NCI-H128 (cell line): Measurements from ENCODE around the gene ALPL.
"Not testable (repeated sequence)": the region's sequence is repeated elsewhere in the genome, so short reads cannot be mapped to it uniquely, and the experiment has no call there.

ENCODE experiments used
- DNase-seq: peaks from one replicate; lab custom pipeline; 2025; ENCODE audit not compliant: unreplicated experiment; lab: John Stamatoyannopoulos, UW

ALPL gene

GRCh38 chr1:21507511-21508270, 1.5 kb upstream of the ALPL start:
- no peak for DNase-seq

DNA sequence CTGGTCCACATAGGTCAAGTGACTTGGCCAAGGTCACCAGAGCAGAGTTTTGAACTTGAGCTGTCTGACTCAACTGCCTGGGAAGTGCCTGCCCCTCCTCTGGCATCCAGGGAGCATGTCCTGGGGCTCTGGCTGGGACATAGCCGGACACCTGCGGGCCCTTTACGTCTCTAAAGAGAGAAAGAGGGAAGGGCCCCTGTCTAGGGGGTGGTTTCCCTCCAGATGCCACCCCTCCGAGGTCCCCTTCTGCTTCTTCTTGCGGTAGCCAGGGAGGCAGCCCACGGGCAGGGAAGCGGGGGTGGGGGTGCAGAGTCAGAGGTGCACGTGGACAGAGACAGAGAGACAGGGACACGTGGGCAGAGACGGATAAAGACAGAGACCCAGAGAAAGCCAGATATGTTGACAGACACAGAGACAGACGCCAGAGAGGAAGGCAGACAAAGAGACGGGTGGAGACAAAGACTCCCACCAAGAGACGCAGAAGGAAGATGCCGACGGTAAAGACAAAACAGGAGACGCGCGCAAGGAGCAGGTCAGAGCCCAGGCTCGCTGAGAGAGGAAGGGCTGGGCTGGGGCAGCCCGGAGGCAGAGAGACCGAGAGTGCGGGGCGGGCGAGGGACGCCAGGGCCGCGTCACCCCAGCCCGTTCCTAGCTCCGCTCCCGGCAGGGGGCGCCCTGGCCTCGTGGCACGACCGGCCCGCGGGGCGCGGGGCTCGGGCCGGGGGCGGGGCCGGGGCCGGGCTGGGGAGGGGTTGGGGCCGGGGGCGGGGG, 458 bp upstream of the ALPL start:
- DNase-seq = no peak

DNA sequence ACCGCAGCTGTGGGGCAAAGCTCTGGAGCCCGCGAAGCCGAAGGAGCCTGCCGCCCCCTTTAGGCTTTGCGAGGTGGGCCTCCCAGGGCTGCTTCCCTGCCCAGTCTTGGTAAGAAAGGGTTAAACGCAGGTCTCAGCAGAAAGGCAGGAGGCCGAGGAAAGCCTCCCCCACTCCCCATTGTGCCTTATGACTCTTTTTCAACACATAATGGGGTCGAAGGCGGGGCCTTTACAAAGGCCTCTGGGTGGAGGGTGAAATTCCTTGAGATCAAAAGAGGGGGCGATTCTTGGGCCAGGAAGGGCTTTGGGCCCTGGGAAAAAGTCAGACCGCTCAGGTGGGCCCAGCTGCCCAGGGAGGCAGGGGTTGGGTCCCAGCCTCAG, 880 bp downstream of the ALPL start:
- no peak for DNase-seq

GRCh38 chr1:21510885-21511578, 1.8 kb downstream of the ALPL start:
- no peak for DNase-seq

- DNase-seq = no peak
Measured at GRCh38 chr1:21511579-21512522, 2.6 kb downstream of the ALPL start.

- DNase-seq = no peak
Measured at GRCh38 chr1:21514245-21514644, 5.0 kb downstream of the ALPL start.

- DNase-seq = no peak
Measured at GRCh38 chr1:21517161-21517589, 8.0 kb downstream of the ALPL start.

DNA sequence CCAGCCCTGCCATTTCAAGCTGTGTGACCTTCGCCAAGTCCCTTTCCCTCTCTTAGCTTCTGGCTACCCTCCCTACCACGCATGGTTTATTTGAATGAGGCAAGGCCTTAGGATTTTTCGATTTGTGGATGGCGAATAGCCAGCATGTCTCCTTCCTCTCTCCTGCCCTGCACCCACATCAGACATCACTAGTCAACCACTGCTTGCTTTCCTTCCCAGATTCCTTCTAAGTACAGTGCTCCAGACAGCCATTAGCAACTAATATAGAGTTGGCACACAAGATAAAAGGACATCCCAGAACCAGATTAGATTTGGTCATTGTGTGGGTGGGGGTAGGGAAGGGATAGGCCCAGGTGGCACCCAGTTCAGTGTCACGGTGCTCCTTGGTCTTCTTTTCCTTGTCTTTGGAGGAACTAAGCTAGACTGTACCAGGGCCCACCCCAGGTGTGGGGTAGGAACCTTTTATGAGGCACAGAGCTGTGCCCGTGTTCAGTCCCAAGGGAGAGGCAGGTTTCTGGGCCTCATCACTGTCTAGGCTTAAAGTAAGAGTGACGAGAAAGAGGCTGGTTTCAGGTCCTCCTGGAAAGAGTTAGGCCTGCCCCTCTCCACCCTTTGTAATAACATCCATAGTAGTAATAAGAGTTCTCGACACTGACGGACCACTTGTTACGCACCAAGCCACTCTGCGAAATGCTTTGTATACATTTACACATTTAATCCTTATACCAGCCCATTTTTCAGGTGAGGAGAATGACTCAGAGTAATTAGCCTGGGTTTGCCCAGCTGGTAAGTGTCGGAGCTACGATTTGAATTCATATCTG, 8.6 kb downstream of the ALPL start:
- DNase-seq = no peak

GRCh38 chr1:21518774-21519455, 9.7 kb downstream of the ALPL start:
- no peak for DNase-seq

DNA sequence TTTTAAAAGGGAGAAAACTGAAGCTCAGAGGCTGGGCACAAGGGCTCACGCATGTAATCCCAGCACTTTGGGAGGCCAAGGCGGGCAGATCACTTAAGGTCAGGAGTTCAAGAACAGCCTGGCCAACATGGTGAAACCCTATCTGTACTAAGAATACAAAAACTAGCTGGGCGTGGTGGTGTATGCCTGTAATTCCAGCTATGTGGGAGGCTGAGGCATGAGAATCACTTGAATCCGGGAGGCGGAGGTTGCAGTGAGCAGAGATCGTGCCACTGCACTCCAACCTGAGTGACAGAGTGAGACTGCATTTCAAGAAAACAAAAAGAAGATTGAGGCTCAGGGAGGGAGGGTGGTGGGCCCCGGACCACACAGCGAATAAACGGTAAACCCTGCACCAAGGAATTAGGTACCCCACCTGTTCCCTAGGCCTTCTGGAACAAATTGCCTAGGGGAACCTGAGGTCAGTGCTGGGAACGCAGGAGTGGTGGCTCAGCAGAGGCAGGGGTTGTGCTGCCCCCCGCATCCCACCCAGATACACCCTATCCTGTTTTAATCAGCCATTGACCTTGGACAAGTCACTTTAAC, 10.4 kb downstream of the ALPL start:
- DNase-seq = not testable (repeated sequence)

DNA sequence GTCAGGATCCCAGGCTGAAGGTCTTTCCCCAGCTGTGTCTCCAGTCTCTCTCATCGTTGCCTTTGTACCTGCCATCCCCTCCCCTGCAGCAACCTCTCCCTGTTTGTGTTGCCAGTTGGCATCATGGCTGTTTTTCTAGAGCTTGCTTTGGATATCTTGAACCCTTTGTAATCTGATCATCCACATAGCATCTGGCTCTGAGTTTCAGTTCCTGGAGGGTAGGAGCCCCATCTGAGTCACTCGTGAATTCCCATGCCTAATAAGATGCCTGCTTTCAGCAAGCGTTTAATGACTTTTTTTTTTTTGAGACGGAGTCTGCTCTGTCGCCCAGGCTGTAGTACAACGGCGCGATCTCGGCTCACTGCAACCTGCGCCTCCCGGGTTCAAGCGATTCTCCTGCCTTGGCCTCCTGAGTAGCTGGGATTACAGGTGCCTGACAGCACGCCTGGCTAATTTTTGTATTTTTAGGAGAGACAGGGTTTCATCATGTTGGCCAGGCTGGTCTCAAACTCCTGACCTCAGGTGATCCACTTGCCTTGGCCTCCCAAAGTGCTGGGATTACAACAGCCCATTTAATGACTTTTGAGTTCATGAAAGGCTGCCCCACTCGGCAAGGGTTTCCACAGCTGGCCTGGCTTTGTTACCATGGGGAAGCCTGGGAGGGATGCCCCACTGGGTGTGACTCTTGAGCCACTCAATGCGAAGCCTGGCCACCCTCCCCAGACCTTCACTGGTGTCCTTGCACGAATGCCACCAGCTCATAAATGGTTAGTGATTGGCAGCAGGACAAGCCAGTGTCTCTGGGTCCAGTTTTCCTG, 11.9 kb downstream of the ALPL start:
- DNase-seq = no peak

GRCh38 chr1:21521717-21522060, 12.5 kb downstream of the ALPL start:
- no peak for DNase-seq

- DNase-seq = no peak
Measured at GRCh38 chr1:21522525-21523038, 13.4 kb downstream of the ALPL start.

GRCh38 chr1:21523297-21523813, 14.1 kb downstream of the ALPL start:
- DNase-seq = no peak

DNA sequence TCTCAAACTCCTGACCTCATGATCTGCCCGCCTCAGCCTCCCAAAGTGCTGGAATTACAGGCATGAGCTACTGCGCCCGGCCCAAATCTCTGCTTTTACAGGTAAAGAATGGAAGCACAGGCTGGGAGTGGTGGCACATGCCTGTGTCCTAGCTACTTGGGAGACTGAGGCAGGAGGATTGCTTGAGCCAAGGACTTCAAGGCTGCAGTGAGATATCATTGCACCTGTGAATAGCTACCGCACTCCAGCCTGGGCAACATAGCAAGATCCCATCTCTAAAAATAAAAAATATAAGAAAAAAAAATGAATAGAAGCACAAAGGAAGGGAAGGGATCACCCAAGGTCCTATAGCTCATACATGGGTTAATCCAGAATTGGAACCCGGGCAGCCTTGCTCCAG, 15.0 kb downstream of the ALPL start:
- DNase-seq = no peak

- DNase-seq = no peak
Measured at GRCh38 chr1:21524686-21525339, 15.6 kb downstream of the ALPL start.

- no peak for DNase-seq
Measured at GRCh38 chr1:21525340-21525717, 16.1 kb downstream of the ALPL start.
